GM19193 (cell line): Measurements from ENCODE around the gene CACNA1B.

Experiments used
- POLR2A ChIP-seq: IDR thresholded peaks from 4 replicates; pipeline ENCODE4 v1.6.1; 2011; ENCODE audit not compliant: insufficient read depth, insufficient read length; ENCODE audit errors: extremely low read depth

The CACNA1B gene

GRCh38 chr9:137905740-137906139 lies 28.2 kb downstream of the CACNA1B start:
- no peak for TF ChIP-seq POLR2A

- TF ChIP-seq POLR2A: no peak
These were observed 30.2 kb downstream of the CACNA1B start for GRCh38 chr9:137907776-137908175.

GRCh38 chr9:137912671-137913070 lies 35.1 kb downstream of the CACNA1B start:
- TF ChIP-seq POLR2A: no peak

DNA sequence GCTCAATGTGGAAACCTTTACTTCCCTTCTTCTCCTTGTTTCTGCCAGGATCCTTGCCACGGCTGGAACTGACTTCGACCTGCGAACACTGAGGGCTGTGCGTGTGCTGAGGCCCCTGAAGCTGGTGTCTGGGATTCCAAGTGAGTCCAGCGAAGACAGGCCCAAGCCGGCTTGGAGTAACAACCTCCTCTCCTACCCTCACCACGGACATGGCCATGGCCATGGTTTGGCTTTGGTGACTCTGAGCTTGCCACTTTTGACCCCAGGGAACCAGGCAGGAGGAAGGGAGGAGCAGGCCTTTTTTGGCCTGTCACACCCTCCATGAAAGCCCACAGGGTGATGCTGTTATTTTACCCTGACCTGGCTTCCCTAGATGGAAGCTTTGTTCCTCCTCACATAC lies 35.5 kb downstream of the CACNA1B start:
- TF ChIP-seq POLR2A: no peak

- TF ChIP-seq POLR2A: no peak
These were observed 36.5 kb downstream of the CACNA1B start for GRCh38 chr9:137913771-137914767.

- no peak for TF ChIP-seq POLR2A
These were observed 39.0 kb downstream of the CACNA1B start for GRCh38 chr9:137916540-137916939.

- TF ChIP-seq POLR2A: no peak
These were observed 39.5 kb downstream of the CACNA1B start for GRCh38 chr9:137917116-137917515.

GRCh38 chr9:137917795-137918194 lies 40.2 kb downstream of the CACNA1B start:
- TF ChIP-seq POLR2A: no peak

DNA sequence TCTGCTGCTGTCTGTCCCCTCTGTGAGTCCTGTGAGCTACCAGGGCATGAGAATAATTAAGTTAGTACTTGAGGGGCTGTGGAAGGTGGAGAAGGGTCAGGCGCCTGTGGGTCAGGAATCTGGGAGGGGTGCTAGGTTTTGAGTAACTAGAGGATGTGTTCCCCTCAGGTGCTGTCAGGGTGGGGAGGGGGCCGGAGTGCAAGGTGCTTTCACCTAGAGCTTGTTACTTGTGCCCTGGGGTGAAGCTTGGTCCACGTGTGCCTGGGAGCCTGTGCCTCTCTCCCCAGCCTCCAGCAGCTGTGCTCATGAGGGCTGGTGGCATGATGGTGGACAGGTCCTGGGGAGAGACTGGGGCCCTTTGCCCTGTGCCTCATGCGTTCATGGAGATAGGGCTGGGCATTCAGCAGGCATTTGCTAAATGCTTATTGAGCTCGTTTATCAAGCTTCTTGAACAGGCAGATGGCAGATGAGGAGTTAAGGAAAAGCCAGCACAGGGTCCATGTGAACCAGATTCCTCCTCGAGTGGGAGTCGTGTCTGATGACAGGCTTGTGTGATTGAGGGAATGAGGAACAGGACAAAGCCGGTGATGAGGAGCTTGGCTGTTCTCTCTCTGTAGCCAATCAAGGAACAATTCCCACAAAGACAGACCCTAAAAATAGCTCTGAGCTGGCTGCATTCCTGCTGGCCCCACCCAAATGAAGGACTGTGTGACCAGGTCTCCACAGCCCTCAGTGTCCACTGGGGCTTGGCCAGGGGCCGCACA lies 40.9 kb downstream of the CACNA1B start:
- no peak for TF ChIP-seq POLR2A

GRCh38 chr9:137919095-137919465 lies 41.5 kb downstream of the CACNA1B start:
- no peak for TF ChIP-seq POLR2A

DNA sequence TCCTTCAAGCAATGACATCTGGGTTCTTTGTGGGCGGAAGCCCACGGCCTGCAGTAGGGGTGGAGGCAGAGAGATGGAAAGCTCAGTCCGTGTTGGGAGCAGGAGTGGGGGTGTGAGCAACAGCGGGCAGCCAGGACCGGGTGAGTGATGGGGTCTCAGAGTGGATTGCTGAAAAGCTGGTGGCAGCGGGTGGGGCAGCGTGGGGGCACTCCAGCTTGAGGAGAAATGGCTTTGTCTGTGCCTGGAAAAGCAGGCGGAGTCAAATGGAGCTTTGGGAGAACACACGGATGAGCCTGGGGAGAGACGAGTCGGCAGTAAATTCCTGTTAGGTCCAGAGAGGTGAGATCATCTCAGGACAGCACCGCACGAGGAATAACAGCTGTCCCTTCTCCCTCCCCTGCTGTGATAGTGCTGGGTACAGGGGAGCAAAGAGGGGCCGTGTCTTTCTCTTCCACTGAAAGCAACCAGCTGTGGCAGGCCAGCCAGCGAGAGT lies 42.1 kb downstream of the CACNA1B start:
- TF ChIP-seq POLR2A: no peak

- TF ChIP-seq POLR2A: no peak
These were observed 43.2 kb downstream of the CACNA1B start for GRCh38 chr9:137920753-137921152.

GRCh38 chr9:137924169-137924568 lies 46.6 kb downstream of the CACNA1B start:
- no peak for TF ChIP-seq POLR2A

DNA sequence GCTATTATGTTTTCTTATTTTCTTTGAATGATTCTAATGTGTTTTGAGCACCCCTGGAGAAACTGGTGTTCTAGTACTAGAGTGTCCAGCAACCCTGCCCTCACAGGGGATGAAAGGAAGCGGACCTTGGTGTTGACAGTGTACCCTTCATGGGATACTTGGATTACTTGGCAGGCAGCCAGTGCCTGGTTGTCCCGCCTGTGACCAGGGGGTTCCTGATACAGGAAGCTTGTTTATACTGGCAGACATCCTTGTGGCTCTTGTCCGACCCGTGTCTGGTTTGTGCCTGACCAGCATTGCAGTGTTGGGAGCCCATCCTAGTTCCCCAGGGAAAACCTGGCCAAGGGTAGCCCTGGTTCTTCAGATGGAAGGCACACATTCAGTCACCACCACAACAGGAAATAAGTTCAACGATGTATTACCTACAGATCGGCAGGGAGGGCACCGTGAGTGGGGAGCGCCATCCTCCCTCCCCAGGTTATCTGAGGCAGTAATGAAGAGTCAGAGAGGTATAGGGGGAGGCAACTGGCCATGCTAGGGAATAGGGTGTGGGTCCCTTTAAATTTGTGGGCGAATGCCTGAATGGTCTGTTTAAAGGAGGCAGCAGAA lies 47.3 kb downstream of the CACNA1B start:
- TF ChIP-seq POLR2A: no peak

DNA sequence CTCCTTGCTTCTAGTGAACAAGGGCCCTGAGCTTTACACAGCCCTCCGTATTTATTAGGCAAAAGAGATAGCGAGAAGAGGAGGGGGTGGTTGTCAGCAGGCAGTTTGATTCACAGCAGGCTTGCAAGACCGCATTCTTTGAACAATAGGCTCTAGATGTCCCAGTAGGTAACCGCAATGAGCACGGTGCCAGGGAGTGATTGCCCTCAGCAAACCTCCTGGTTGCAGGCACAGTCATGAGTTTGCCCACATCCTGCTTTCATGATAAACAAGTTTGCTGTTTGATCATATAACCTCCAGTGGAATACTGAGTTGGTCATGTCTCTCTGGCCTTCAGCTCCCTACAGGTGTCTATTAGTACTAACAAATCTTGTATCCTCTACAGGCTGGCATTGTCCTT lies 66.1 kb downstream of the CACNA1B start:
- TF ChIP-seq POLR2A: no peak
